DOHH2 (cell line): Measurements from ENCODE around the gene CHKA.

Experiments
- H3F3A ChIP-seq: fragments of 200-600 bp; sonication (generic), shearing (Covaris generic); 2 replicates; pipeline ENCODE4 v1.6.0; 2016; ENCODE audit warnings: antibody characterized with exemption, mild to moderate bottlenecking; ENCODE audit not compliant: control insufficient read depth, insufficient read depth
- H3K27ac ChIP-seq: fragments of 200-600 bp; sonication (generic); 2 replicates; pipeline ENCODE4 v1.5.1; 2014; ENCODE audit warnings: low read depth, mild to moderate bottlenecking, low read length, moderate library complexity
- H3K27me3 ChIP-seq: fragments of 200-600 bp; sonication (generic); 2 replicates; pipeline ENCODE4 v1.6.1; 2014; ENCODE audit warnings: mild to moderate bottlenecking, low read length, mixed read lengths; ENCODE audit not compliant: control insufficient read depth
- H3K36me3 ChIP-seq: fragments of 200-600 bp; sonication (generic); 2 replicates; pipeline ENCODE4 v1.6.1; 2014; ENCODE audit warnings: mild to moderate bottlenecking, low read length, moderate library complexity, mixed read lengths; ENCODE audit not compliant: control insufficient read depth
- H3K4me1 ChIP-seq: fragments of 200-600 bp; sonication (generic); 2 replicates; pipeline ENCODE4 v1.6.1; 2014; ENCODE audit warnings: mild to moderate bottlenecking, low read length, mixed read lengths; ENCODE audit not compliant: control insufficient read depth
- H3K4me2 ChIP-seq: fragments of 200-600 bp; sonication (generic); 2 replicates; pipeline ENCODE4 v1.6.0; 2014; ENCODE audit warnings: mild to moderate bottlenecking, low read length, moderate library complexity
- H3K4me3 ChIP-seq: fragments of 200-600 bp; sonication (generic); 2 replicates; pipeline ENCODE4 v1.5.1; 2014; ENCODE audit warnings: mild to moderate bottlenecking, low read length, mixed read lengths
- H3K79me2 ChIP-seq: fragments of 200-600 bp; sonication (generic); 2 replicates; pipeline ENCODE4 v1.6.1; 2014; ENCODE audit warnings: mild to moderate bottlenecking, low read length, mixed read lengths; ENCODE audit not compliant: control insufficient read depth
- H3K9me2 ChIP-seq: fragments of 200-600 bp; sonication (generic); replicated peaks from 2 replicates; pipeline ENCODE4 v1.6.1; 2014; ENCODE audit warnings: mild to moderate bottlenecking, low read length, mixed read lengths; ENCODE audit not compliant: control insufficient read depth
- H3K9me3 ChIP-seq: fragments of 200-600 bp; sonication (generic); 2 replicates; pipeline ENCODE4 v1.6.1; 2014; ENCODE audit warnings: antibody characterized with exemption, low read length, mixed read lengths; ENCODE audit not compliant: control insufficient read depth, insufficient read depth
- H4K20me1 ChIP-seq: fragments of 200-600 bp; sonication (generic); 2 replicates; pipeline ENCODE4 v1.6.0; 2014; ENCODE audit warnings: low read depth, mild to moderate bottlenecking, antibody characterized with exemption, low read length, moderate library complexity; ENCODE audit not compliant: control insufficient read depth, insufficient read depth
- CTCF ChIP-seq: fragments of 200-600 bp; sonication (generic); IDR thresholded peaks from one replicate; pipeline ENCODE4 v1.5.1; 2014; ENCODE audit warnings: antibody characterized with exemption, mild to moderate bottlenecking, low read depth, low read length; ENCODE audit not compliant: poor library complexity, severe bottlenecking
- EZH2phosphoT487 ChIP-seq: fragments of 200-600 bp; sonication (generic); IDR thresholded peaks from 2 replicates; pipeline ENCODE4 v1.6.1; 2017; ENCODE audit warnings: borderline replicate concordance, mild to moderate bottlenecking, antibody characterized with exemption, low read length, moderate library complexity, mixed read lengths

CHKA gene

DNA sequence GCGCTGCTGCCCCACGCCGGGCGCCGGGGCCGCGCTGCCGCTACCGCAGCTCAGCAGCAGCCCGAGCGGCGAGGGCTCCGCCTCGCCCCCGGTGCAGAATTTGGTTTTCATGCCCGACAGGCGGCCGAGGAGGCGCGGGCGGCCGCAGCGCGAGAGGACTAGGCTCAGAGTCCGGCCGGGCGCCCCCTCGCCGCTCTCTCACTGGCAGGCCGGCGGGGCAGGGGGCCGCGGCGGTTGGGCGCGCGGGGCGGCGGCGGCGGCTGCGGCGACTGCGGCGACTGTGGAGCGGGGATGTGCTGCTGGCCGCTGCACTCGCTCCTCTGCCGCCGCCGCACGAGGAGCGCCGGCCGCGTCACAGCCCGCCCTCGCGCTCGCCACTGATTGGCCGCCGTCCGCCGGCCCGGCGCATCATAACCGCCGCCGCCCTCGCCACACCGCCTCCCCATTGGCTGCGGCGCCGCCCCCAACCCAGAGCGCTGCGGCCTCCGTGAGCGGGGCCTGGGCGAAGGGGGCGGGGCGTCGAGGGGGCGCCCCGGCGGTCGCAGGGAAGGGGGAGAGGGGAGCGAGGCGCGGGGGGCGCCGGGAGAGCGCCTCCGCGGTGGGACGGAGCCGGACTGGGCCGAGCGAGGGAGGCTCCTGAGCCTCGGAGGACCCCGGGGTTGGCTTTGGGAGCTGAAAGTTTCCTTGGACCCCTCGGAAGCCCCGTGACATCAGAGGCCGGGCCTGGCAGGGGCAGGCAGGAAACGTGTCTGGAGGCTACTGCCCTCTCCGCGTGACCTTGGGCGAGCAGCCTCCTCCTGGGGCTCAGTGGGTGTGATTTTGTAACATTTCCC is at the start of gene CHKA:
Gene CHKA (minus strand): TSS at position 322 of the 833 bp plus-strand sequence. CDS start 211 bp downstream, at position 111.
- Histone ChIP-seq H3K27ac (peak within 1 kb of the TSS; percentile 39; the same call in 1 of the 2 replicates), H3K36me3 (peaks cover 15% of the 10 kb centered on the region; the same call in 1 of the 2 replicates), H4K20me1 (peaks cover 6% of the 10 kb centered on the region; the same call in 1 of the 2 replicates), H3K4me1 (peaks cover 28% of the 10 kb centered on the region), H3K27me3 (no peaks in the 10 kb centered on the region), H3K9me2 (no peaks in the 10 kb centered on the region), H3K4me3 (peak within 1 kb of the TSS; percentile 77), H3F3A (peaks cover 14% of the 10 kb centered on the region; the same call in 1 of the 2 replicates), H3K79me2 (peaks cover 49% of the 10 kb centered on the region), H3K4me2 (peak within 1 kb of the TSS; percentile 89), H3K9me3 (no peaks in the 10 kb centered on the region)
- TF ChIP-seq EZH2phosphoT487 (no peak), CTCF (no peak)

DNA sequence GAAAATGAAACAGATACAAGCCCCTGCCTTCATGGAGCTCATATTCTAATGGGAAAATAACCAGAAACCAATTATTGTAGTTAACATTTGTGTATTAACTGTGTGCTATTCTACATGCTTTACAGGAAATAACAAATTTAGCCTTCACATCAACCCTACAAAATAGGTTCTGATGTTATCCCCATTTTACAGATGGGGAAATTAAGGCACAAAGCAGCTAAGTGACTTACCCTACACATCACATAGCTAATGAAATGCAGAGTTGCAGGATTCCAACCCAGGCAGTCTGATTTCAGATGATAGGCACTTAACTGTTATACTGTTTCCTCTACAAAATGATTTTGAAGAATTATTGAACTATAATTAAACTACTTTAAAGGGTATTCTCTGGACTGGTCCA is 48.3 kb upstream of the CHKA start:
- TF ChIP-seq EZH2phosphoT487 (no peak), CTCF (no peak)
- Histone ChIP-seq H3K4me3 (no peak overlapping the region), H3K9me2 (no peaks in the 10 kb centered on the region), H3F3A (no peaks in the 10 kb centered on the region), H3K9me3 (no peaks in the 10 kb centered on the region), H3K4me1 (no peaks in the 10 kb centered on the region), H3K4me2 (no peak overlapping the region), H3K27me3 (no peaks in the 10 kb centered on the region), H3K27ac (no peak overlapping the region), H3K36me3 (peaks cover 38% of the 10 kb centered on the region), H4K20me1 (no peaks in the 10 kb centered on the region), H3K79me2 (no peaks in the 10 kb centered on the region)

DNA sequence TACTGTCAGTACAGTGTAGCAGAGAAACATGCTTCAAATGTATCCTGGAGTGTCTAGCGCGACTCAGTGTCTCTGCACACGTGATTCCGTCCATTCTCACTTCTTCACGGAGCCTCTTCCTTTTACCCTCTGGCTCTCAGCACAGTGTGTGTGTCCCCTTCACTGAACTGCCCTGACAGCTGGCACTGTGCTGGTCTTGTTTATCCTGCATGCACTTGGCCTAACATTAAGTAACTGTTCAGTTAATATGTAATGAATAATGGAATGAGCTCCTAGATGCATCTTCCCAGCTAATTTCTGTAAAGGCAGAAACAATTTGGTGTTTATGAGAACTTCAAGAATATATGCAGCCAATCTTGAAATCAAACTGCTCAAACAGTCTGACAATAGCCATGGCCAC is 47.5 kb upstream of the CHKA start:
- Histone ChIP-seq H3K9me2 (no peaks in the 10 kb centered on the region), H3F3A (no peaks in the 10 kb centered on the region), H3K4me2 (no peak overlapping the region), H3K36me3 (peaks cover 31% of the 10 kb centered on the region), H3K27ac (no peak overlapping the region), H3K4me3 (no peak overlapping the region), H3K4me1 (no peaks in the 10 kb centered on the region), H3K79me2 (no peaks in the 10 kb centered on the region), H4K20me1 (no peaks in the 10 kb centered on the region), H3K27me3 (no peaks in the 10 kb centered on the region), H3K9me3 (no peaks in the 10 kb centered on the region)
- TF ChIP-seq CTCF (no peak), EZH2phosphoT487 (no peak)
